ENCODE measurements around the gene MPL. TPM values are rescaled to one million over a fixed set of nuclear protein-coding genes. Genes with fewer than 3 reads are reported as not detected.

MPL gene
- total RNA-seq, 1 experiment from 2014 or later: 0.15 TPM

- TF ChIP-seq ZNF532 (CRISPR knock-in tag; IDR thresholded peaks at IDR 0.05; ENCODE audit: borderline replicate concordance): no peak
- TF ChIP-seq PRRX2 (CRISPR knock-in tag; IDR thresholded peaks at IDR 0.05): no peak
- TF ChIP-seq ZNF232 (CRISPR knock-in tag; IDR thresholded peaks at IDR 0.05): no peak
- TF ChIP-seq NFYB (CRISPR knock-in tag; conservative IDR thresholded peaks at IDR 0.05; ENCODE audit: low read depth): no peak
- no peak for TF ChIP-seq FOXJ3 (CRISPR knock-in tag; IDR thresholded peaks at IDR 0.05; ENCODE audit: borderline replicate concordance)
- no peak for TF ChIP-seq CDX4 (CRISPR knock-in tag; IDR thresholded peaks at IDR 0.05; ENCODE audit: borderline replicate concordance)
- no peak for TF ChIP-seq NR3C1 (CRISPR knock-in tag; conservative IDR thresholded peaks at IDR 0.05; ENCODE audit: low read depth)
- no peak for TF ChIP-seq ZNF425 (CRISPR knock-in tag; conservative IDR thresholded peaks at IDR 0.05)
Observed at GRCh38 chr1:43300378-43301094, 37.1 kb upstream of the MPL start, which contains the start of gene TIE1 (continued).

- Mint-ChIP-seq H3K36me3 (no peaks in the 10 kb centered on the region), H3K9me3 (no peaks in the 10 kb centered on the region), H3K4me3 (no peak overlapping the region), H3K27me3 (ENCODE audit: low read depth) (no peaks in the 10 kb centered on the region), H3K27ac (no peak overlapping the region), H3K4me1 (peaks cover 17% of the 10 kb centered on the region)
- no peak for ATAC-seq
- ChIA-PET CTCF (no interaction called here), POLR2A (no interaction called here)
- no peak for TF ChIP-seq ESRRA (CRISPR knock-in tag; IDR thresholded peaks at IDR 0.05; ENCODE audit: borderline replicate concordance)
- TF ChIP-seq SMAD3 (CRISPR knock-in tag; IDR thresholded peaks at IDR 0.05; ENCODE audit: borderline replicate concordance): no peak
- TF ChIP-seq NR2C2 (CRISPR knock-in tag; IDR thresholded peaks at IDR 0.05): no peak
- TF ChIP-seq CTCF (IDR thresholded peaks at IDR 0.05): no peak
- TF ChIP-seq PREB (CRISPR knock-in tag; IDR thresholded peaks at IDR 0.05; ENCODE audit: borderline replicate concordance): no peak
- no peak for TF ChIP-seq USF1 (CRISPR knock-in tag; IDR thresholded peaks at IDR 0.05)
- no peak for TF ChIP-seq ATF1 (CRISPR knock-in tag; IDR thresholded peaks at IDR 0.05)
- TF ChIP-seq CREB1 (CRISPR knock-in tag; IDR thresholded peaks at IDR 0.05): no peak
- TF ChIP-seq FOXJ3 (CRISPR knock-in tag; IDR thresholded peaks at IDR 0.05; ENCODE audit: borderline replicate concordance): no peak
- no peak for TF ChIP-seq RORB (CRISPR knock-in tag; IDR thresholded peaks at IDR 0.05)
- TF ChIP-seq FOXP1 (CRISPR knock-in tag; IDR thresholded peaks at IDR 0.05; ENCODE audit: borderline replicate concordance): no peak
- no peak for TF ChIP-seq ZMAT4 (CRISPR knock-in tag; IDR thresholded peaks at IDR 0.05)
- TF ChIP-seq FOXK1 (CRISPR knock-in tag; IDR thresholded peaks at IDR 0.05): no peak
- no peak for TF ChIP-seq IRF2 (CRISPR knock-in tag; IDR thresholded peaks at IDR 0.05; ENCODE audit: borderline replicate concordance, low read depth)
- no peak for TF ChIP-seq GTF2I (CRISPR knock-in tag; conservative IDR thresholded peaks at IDR 0.05)
- no peak for TF ChIP-seq IRF1 (CRISPR knock-in tag; IDR thresholded peaks at IDR 0.05)
- DNase-seq (ENCODE audit: low spot score): no peak
Observed at GRCh38 chr1:43302201-43302600, 35.4 kb upstream of the MPL start.
